Adrenal gland (tissue), 5 donors: ENCODE data around the gene TMCC1.

ENCODE experiments used
- CTCF ChIP-seq, 6 experiments: fragments of 450-650 bp in 4 of 6; fragments of 200-600 bp in 2 of 6; sonication (generic) in 1 of 6; IDR thresholded peaks; 1 replicate in 5 of 6; 2 replicates in 1 of 6; pipeline versions ENCODE4 v1.5.1 to v1.8.0; 2016 to 2021; ENCODE audit warnings: antibody characterized with exemption in 6 of 6, mild to moderate bottlenecking in 2 of 6, moderate library complexity in 1 of 6
- POLR2A ChIP-seq, 2 donors: fragments of 450-650 bp; IDR thresholded peaks; one replicate each; pipeline ENCODE4 v1.6.1; 2017; ENCODE audit warnings: antibody characterized with exemption in 2 of 2, mild to moderate bottlenecking in 2 of 2, moderate library complexity in 1 of 2
- donor health status: DM: no; HTN: no; CAD: no.

- no peak for TF ChIP-seq CTCF (IDR thresholded peaks at IDR 0.05)
- TF ChIP-seq POLR2A (IDR thresholded peaks at IDR 0.05): no peak
Observed at GRCh38 chr3:129676985-129677384, 216.5 kb downstream of the TMCC1 start.
